HG03060 (cell line): ENCODE data around the gene SMYD3.
A peak's percentile ranks its signal among the peaks of the same experiment; 100 is the strongest.

Experiments
- ATAC-seq: cut with Tn5 transposase; IDR thresholded peaks from one replicate; pipeline ENCODE4 v1.9.1; 2021; ENCODE audit warnings: low read depth, moderate number of reproducible peaks; ENCODE audit not compliant: unreplicated experiment

Gene SMYD3

DNA sequence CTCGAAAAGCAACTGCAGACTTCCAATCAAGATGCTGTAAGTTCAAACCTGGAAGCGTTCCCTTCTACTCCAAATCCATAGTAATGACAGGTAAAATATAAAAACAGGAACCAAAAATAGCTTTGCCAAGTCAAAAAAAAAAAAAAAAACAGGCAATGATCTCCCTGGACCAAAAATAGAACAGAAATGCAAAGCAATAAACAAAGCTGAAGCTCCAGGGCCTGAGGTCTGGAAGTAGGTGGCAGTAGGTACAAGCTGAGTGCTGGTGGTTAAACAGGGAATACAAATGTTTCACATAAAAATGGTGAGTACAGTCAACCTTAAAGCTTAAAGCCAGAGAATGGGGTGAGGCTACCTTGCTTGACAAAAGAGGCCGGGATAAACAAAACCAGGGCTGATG, 610.8 kb downstream of the SMYD3 start:
- ATAC-seq, result no peak

DNA sequence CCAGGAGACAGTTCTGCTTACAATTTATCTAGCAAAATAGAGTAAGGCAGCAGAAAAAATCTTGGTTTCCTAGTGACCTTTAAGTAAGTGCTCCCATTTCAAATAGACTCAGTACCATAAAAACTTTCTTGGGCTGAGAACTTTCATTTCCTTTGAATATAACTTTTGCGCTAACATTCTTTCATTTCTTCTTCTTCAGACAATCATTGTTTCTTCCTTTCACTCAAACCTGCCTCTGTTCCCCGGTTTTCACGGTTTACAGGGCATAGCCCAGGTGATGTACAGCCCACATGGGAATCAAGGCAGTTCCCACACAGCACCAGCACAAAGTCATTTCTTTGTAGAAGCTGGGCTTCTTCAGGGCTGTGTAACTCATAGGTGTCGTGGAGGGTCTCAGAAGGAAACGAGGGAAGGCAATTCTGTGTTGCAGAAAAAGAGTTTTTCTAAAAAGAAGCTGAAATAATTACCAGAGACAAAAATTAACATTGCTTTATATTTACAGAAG, 611.6 kb downstream of the SMYD3 start:
- ATAC-seq, result no peak

DNA sequence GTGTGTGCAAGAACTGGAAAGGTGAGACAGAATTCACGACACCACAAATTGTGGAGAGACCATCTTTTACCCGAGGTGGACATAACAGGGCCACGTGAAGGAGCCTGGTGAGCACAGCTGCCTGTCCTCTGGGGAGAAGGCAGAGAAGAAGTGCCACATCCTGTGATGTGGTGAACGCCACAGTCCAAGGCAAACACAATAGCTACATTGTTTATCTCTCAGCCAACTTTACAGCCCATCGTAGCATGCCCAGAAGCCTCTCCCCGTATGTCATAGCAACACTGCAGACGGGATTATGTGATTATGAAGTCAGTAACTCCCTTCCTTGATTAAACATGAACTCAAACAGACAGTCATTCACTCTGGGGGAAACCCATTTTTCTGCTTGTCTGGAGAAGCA, 612.2 kb downstream of the SMYD3 start:
- peak; percentile 61 for ATAC-seq

DNA sequence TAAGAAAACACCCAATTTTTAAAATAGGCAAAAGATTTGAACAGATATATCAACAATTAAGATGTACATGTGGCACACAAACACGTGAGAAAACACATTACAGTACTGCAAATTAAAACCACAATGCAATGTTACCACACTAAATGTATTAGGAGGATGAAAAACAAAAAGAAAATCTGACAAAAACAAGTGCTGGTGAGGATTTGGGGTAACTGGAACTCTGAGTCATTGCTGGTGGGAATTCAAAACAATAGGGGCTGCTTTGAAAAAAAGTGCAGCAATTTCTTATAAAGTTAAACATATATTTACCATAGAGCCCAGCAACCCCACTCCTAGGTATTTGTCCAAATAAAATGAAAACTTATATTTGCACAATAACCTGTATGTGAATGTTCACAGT, 614.1 kb downstream of the SMYD3 start:
- no peak for ATAC-seq

DNA sequence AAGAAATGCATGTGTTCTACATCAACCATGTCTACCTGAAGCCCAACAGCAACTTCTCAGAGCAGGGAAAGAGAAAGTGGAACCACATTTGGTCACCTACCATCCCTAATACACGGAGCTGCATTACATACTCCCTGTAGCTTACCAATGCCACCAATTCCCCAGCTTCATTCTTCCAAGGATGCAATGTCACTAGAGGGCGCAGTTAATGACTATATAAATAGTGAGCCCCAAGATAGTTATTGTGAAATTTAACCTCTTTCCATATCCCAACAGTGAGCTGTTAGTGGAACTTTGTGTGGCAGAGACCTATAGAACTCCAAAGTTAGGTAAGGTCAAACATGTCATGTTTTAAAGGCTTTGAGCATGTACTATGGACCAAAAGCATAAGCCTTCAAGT, 618.3 kb downstream of the SMYD3 start:
- ATAC-seq, result no peak

DNA sequence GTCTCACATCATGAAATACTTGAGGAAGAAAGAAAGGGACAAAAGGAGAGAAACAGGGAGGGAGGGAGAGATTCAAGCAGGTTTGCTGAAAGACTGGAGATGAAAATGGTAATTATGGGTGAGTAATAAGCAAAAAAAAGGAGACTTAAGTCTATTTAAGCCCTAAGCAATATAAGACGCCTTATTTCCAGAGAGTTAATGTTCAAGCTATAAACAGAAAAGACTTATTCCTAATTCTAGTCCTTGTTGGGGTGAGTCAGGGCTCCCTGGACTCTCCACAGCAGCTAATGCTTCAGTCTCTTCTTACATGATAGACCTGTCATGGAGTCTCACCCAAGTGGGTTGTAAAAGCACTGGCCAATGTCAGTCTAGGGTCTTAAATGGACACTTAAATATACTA, 619.2 kb downstream of the SMYD3 start:
- ATAC-seq, result no peak

DNA sequence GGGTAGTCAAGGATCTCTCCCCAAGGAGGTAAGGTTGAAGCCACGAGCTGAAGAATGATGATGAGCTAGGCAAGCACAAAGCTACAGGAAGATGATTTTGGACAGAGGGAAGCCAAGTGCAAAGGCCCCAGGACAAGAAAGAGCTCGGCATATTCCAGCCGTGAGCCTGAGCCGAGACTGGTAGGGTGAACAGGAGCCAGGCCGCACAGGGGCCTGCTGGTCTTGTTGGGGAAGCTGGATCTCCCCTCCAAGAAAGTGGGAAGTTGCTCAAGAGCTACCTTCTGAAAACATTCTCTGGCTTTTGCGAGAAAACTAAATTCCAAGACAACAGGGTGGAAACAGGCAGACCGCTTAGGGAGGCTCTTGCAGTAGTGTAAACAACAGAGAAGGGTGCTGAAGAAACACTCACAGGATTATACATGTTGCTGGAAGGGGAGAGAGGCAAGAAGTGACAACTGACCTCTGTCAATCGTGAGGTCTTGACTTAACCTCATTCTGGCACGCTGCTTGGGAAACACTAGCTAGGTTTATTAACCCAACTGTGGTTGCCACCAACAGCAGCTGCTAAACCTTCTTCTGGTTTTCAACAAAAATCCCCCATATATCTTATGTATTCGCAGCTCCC, 625.2 kb downstream of the SMYD3 start:
- ATAC-seq, result no peak

DNA sequence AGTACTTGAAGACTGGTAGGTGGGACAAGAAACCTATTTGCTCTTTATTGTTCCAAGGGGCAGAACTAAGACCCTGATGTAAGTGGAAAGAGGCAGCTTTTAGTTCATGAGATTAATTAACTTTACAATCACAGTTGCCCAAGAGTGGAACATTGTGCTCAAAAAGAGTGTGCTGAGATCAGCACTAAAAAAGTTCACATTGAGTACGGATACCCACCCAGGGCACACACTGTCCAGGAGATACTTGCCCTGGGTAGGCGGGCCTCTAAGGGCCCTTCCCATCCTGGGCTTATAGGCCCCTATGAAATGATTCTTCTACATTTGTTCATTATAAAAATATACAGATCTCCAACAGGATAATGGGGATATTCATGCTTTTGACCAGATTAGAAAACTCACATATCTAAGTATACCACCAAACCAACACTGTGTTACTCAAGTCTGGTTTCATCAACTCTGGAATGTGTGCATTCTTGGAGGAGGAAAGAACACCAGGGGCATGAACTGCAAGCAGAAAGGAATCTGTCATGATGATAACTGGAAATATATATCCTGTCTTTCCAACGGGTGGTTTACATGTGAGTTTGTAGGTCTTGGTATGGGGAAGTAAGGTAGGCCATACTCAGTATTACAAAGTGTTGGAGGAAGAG, 626.2 kb downstream of the SMYD3 start:
- no peak for ATAC-seq

DNA sequence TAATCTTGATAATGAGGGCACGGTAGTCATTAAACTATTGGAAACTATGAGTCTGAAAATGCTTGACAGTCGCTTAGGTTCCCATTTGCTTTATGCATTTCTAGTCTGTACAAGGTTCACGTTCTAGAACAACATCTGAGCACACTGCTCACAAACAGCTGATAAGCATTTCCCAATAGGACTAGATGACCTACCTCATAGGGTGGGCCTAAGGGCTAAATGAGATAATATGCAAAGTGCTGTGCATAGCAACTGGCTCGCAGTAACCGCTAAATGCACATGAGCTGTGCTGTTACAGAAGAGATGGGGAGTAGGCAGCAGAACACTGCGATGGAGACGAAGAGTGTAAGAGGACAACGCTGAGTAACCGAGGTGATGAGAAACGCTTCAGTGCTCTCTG, 628.0 kb downstream of the SMYD3 start:
- ATAC-seq, result no peak

DNA sequence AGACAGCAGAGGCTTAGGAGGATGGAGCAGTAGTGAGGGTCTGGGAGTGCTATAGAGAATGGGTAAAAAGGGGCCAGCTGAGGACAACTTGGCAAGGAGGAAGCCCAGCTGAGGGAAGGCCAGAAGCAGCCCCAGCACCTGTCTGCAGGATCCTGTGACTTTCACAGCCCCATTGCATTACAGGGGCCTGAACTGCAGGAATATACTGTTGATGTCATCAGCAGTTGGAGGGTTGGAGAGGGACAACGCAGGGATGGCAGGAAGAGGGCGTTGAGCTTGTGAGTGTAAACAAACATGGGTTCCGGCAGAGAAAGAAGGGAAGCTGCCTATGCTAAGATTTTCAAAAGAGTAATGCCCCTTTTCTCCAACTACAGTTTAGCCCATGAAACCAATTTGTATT, 628.5 kb downstream of the SMYD3 start:
- no peak for ATAC-seq

DNA sequence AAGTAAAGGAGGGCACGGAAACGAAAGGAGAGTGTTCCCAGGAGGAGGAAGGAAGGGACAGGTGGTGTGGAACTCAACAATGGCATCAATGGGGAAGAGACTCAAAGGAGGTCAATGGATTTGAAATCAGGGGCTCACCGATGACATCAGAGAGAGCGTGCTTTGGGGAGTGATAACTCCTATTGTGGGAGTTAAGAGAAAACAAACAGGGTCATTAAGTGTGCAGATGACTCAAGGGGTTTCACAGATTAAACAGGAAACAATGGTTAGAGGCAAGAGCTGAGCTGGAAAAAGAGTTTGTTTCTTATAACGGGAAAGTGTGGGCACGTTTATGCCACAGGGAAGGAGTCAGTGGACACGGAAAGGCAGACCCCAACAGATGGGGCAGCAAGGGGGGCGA, 629.1 kb downstream of the SMYD3 start:
- ATAC-seq, result no peak

DNA sequence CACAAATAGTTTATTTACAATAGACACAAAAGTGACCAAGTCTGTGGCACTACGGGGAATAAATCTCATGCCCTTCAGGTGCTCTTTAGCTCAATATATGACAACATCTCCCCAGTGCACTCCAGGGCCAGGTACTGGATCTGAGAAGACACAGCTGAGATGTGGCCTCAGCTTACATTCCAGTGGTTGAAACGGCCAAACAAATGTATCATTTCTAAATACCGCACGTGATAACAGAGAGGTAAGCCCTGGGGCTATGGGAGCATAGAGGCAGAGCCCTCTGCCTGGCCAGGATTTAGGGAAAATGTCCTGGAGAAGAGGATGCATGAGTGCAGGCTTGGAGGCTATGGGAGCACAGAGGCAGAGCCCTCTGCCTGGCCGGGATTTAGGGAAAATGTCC, 630.5 kb downstream of the SMYD3 start:
- no peak for ATAC-seq

DNA sequence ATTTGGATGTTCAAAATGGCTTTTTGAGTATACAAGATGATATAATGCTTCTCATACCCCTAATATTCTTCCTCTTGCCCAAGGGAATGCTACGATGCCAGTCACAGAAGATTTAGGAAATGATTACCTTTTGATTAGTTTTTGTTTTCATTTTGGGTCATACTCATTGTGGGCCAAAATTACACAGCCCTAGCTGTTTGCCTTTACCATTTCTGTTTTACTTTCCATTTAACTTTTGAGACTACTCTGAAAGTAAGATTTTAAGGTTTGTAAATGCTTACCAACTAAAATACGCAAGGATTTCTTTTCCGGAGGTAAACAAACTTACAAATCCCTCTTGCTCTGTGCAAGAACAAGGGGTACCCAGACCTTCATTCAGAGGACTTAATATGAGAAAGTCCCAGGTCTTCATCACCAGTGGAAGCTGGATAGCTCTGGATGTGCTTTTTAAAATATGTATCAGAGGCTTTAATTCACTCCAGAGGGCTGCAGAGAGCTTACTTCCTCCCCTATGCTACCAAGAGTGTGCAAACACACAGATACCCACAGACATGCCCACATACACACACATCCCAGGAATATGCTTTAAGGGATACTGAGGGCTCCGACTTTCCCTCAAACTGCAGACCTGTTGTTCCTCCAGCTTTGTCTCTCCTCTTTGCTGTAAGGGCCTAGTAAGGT, 631.4 kb downstream of the SMYD3 start:
- no peak for ATAC-seq

DNA sequence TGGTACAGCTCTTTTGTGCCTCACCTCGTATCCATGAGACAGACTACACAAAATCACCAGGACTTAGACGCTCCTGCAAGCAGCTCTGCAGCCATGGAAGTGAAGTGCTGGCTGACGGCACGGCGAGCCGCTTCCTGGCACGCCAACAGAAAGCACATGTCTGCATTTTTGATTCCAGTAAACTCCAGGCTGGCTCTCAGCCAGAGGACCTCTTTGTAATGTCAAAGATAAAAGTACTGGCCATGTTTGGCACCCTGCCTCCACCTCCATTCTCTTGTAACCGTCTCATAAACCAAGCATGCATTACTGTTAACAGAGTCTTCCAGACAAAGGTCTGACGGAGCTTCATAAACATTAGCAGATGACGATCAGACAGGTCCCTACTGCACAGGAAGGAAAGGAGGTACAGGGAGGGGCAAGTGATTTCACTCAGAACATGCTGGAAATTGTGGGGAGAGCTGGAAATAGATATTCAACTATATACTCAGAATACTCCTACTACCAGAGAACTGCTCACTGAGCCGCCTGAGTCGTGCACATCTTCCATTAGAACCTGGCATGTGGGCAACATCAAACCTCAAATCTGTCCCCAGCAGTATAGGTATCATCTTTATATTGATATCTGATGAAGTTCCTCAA, 632.0 kb downstream of the SMYD3 start:
- ATAC-seq, result no peak

DNA sequence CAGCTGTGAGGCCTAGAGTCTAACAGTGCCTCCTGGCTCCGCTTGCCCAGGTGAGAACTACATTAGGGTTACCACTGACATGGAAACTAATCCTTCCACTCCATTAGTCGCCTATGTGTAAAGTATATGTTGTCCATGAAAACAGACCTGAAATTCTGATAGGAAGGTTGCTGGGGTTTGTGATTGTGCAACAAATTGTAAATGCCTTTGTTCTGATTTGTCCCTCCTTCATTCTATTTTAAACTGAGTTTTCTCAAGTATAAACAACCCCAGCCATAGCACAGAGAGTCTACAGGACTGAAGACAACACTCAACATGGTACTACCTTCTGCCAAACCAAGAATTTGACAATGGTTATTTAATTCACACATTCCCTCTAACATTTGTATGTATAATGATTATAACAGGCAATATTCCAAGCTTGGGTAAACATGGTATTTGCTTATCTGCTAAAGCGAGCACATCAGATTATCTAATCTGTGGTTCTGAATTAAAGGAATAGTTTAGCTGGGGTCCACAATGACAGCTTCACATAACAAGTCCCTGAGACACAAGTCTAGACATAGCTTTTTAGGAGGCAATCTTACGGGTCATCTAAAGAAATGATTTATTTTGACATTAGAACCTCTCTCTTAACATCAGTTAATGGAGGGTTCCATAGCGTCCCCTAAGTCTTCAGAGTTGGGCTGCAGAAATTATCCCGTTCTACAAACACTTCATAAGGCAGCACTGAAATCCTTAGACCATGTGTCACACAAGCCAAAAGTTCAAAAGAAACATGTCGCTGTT, 633.0 kb downstream of the SMYD3 start:
- no peak for ATAC-seq

DNA sequence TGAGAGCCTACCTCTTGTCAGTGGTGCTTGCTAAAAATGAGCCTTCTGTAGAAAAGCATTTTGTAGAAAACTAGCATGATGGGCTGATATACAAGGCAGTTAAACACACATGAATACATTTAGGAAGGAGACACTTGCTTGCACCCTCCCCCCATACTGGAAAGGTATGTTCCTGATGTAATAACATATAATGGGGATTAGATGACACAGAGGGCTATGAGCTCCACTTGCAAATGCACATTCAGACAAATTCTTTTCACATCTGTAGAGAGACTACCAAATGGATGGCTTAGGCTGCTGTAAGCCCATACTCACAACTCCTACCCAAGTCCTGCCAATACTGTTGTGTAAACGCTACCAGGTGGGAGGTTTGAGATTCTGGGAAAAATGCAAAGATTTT, 634.0 kb downstream of the SMYD3 start:
- ATAC-seq, result no peak

DNA sequence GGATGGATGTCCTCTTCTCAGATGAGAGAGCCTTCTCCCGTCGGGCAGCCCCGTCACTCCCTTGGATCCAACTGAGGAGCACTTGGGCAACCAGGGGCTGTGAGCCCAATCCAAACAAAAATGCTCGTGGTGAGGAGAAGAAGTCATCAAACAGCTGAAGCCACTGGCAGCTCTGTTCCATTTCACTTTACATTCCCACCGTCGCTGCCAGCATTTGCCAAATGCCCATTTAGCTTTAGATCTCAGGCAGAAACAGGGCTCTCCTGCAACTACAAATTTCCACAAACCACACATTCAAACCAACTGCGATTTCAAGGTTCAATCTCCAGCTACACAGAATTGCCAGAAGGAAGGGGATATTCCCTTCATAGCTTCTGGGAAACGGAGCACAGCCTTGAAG, 634.6 kb downstream of the SMYD3 start:
- no peak for ATAC-seq

DNA sequence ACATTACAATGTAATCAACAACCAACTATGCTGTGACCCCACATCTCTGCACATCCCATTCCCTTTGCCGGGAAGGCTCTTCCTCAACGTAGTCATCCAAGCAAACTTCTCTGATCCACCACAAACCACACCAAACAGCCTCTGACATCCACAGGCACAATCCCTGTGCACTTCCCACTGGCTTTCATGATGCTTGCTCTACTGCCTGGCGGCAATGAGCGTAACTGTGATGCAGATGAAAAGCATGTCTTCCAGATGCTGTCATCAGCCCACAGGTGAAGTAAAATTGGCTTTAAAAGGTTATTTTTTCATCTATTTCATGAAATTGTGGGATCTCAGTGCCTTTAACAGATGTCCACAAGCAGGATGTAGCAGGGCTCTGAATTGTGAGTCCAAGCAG, 635.2 kb downstream of the SMYD3 start:
- no peak for ATAC-seq

DNA sequence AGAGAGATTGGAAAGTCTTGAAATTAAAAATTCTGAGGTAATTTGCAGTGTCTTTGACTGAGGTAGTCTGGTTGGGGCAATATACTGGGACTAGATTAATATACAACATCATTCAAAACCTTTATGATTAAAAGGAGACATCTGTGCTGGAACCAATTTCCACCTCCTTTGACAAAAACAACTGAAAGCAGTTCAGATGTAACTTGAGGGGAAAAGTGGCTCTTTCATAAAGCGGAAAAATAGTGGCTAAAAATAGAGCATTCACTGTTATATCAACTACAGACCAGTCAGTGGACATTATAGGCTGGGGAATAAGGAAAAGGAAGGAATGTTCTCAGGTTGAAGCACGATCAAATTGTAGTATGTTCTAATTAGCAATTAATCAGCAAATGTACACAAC, 635.9 kb downstream of the SMYD3 start:
- no peak for ATAC-seq

DNA sequence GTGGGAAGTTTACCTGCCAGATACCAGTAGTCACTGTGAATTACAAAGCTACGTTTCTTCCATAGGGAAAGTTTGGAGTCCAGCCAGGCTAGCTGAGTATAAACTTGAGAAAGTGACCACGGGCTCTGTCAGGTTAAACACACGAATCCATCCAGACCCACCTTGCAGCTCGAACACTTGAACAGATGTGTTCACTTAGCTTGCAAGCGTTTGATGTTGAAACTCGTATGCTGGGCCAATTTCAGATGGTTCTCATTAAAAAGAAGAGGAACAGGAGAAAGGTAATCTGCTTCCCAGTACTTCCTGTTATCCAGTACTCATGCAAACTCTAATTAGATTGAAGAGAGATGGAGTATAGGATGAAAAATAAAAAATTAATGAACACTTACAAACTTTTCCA, 636.4 kb downstream of the SMYD3 start:
- no peak for ATAC-seq

DNA sequence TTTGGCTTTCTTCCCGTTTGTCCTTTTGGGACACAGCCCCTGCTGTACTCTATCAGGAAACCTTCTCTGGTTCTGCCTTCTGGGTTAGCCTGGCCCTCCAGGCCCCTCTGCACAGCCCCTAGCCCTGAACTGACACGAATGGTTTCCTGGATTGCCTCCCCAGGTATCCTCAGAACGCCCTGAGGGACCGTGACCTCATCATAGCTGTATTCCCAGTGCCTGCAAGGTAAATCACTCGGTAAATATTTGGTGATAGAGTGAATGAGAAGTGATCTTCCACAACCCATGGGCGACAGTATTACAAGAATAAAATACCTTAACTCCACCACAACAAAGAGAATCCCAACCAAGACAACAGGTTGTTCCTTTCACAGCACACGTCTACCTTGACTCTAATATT, 637.2 kb downstream of the SMYD3 start:
- ATAC-seq, result no peak
